Hepatocyte (in vitro differentiated cells): ENCODE results near the gene ZDHHC7. TPM values are rescaled to one million over a fixed set of nuclear protein-coding genes. Genes with fewer than 3 reads are reported as not detected.

Experiments used
- DNase-seq: peaks from one replicate; pipeline ENCODE4 v3.0.0-alpha.2; 2016; ENCODE audit warnings: low spot score
- H2AFZ ChIP-seq: fragments of 200-600 bp; sonication (generic); 2 replicates; pipeline ENCODE4 v1.6.0; 2016; ENCODE audit warnings: antibody characterized with exemption, mild to moderate bottlenecking
- H3K27ac ChIP-seq: fragments of 200-600 bp; sonication (generic); 2 replicates; pipeline ENCODE4 v1.5.1; 2016; ENCODE audit warnings: mild to moderate bottlenecking
- H3K27me3 ChIP-seq: fragments of 200-600 bp; sonication (generic); 2 replicates; pipeline ENCODE4 v1.6.1; 2016
- H3K36me3 ChIP-seq: fragments of 200-600 bp; sonication (generic); replicated peaks from 2 replicates; pipeline ENCODE4 v1.5.1; 2016; ENCODE audit warnings: low read depth; ENCODE audit not compliant: insufficient read depth
- H3K4me1 ChIP-seq: fragments of 200-600 bp; sonication (generic); 2 replicates; pipeline ENCODE4 v1.5.1; 2016; ENCODE audit warnings: mild to moderate bottlenecking, moderate library complexity; ENCODE audit not compliant: insufficient read depth
- H3K4me2 ChIP-seq: fragments of 200-600 bp; sonication (generic); 2 replicates; pipeline ENCODE4 v1.6.0; 2016
- H3K4me3 ChIP-seq: fragments of 200-600 bp; sonication (generic); 2 replicates; pipeline ENCODE4 v1.5.1; 2016; ENCODE audit warnings: mild to moderate bottlenecking
- H3K79me2 ChIP-seq: fragments of 200-600 bp; sonication (generic); 2 replicates; pipeline ENCODE4 v1.6.0; 2017; ENCODE audit warnings: mild to moderate bottlenecking
- H3K9me2 ChIP-seq: fragments of 200-600 bp; sonication (generic); replicated peaks from 2 replicates; pipeline ENCODE4 v1.6.0; 2017; ENCODE audit warnings: mild to moderate bottlenecking; ENCODE audit not compliant: insufficient read depth
- H3K9me3 ChIP-seq: fragments of 200-600 bp; sonication (generic); 2 replicates; pipeline ENCODE4 v1.5.1; 2016; ENCODE audit warnings: low read depth, mild to moderate bottlenecking
- H4K20me1 ChIP-seq: fragments of 200-600 bp; sonication (generic); 2 replicates; pipeline ENCODE4 v1.6.0; 2016; ENCODE audit warnings: mild to moderate bottlenecking; ENCODE audit not compliant: insufficient read depth, poor library complexity, severe bottlenecking
- CTCF ChIP-seq: fragments of 200-600 bp; sonication (generic); IDR thresholded peaks from 2 replicates; pipeline ENCODE4 v1.5.1; 2016; ENCODE audit warnings: antibody characterized with exemption, mild to moderate bottlenecking; ENCODE audit not compliant: poor library complexity
- EZH2 ChIP-seq: fragments of 200-600 bp; sonication (generic); IDR thresholded peaks from 2 replicates; pipeline ENCODE4 v1.6.1; 2016; ENCODE audit warnings: antibody characterized with exemption, mild to moderate bottlenecking, borderline replicate concordance
- EZH2phosphoT487 ChIP-seq: fragments of 200-600 bp; sonication (generic); IDR thresholded peaks from one replicate; pipeline ENCODE4 v1.6.1; 2018; ENCODE audit warnings: antibody characterized with exemption, mild to moderate bottlenecking, low read depth, moderate library complexity; ENCODE audit not compliant: unreplicated experiment, severe bottlenecking
- WGBS: methylation state at CpG from one replicate; pipeline ENCODE4 v1.1.6; 2016; ENCODE audit warnings: low lambda C conversion rate; ENCODE audit errors: missing lambda C conversion rate; 5-methylcytosine and 5-hydroxymethylcytosine counted together
- polyA plus RNA-seq: library from polyadenylated mRNA; unstranded; fragments of >200 nt; fragmentation: Nextera tagmentation; extraction: Ambion mirVana; gene quantifications from 2 replicates; pipeline ENCODE4 v1.2.1, GENCODE V29; 2016
- total RNA-seq: library from RNA; depleted of rRNA; stranded (reverse); fragments of >200 nt; gene quantifications from 2 replicates; pipeline ENCODE4 v1.2.3, GENCODE V29; 2014

The ZDHHC7 gene
- total and polyA plus RNA-seq, 2 experiments from 2014 or later = 51.4 to 65.2 TPM

DNA sequence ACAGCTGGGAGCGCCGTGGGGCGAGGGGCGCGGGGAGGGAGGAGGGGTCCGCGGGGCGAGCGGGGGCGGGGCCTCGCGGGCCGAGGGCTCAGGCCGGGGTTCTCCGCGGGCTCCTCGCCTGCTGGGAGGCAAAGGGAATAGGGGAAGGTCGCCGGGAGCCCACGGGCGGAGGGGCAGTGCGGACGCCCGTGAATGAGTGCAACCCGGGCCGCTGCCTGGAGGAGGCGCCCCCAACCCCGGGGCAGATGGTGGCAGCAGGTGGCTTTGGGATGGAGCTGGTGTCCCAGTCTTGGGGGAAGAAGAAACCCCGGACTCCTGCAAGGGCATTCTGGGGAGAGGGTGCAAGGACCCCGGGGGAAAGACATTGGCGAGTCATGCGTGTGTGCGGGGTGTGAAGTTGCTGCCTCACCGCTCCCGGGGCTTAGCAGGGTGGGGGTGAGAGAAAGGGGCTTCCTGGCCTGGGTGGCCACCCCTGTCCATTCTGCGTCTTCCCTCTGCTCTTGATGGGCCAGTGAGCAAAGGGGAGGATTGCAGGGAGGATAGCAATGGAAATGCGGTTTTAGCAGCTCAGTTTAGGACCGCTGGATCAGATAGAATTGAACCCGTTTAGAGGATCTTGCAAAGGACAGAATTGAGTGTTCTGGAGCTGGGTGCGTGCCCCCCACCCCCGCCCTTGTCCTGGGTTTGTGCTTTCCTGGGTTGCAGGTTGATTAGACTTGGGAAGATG, 16.8 kb upstream of the ZDHHC7 start:
- TF ChIP-seq EZH2 (no peak), CTCF (peak; percentile 25), EZH2phosphoT487 (no peak)
- no peaks in the 10 kb centered on the region for H4K20me1 ChIP-seq
- H3K79me2 ChIP-seq = peaks cover 29% of the 10 kb centered on the region
- H3K4me1 ChIP-seq = peaks cover 25% of the 10 kb centered on the region
- peak overlapping the region; percentile 92 for H3K4me2 ChIP-seq
- DNase-seq = no peak
- peak overlapping the region; percentile 88 for H3K27ac ChIP-seq
- H3K9me2 ChIP-seq = no peaks in the 10 kb centered on the region
- 12% methylated on average over 18 of the region's 41 CpGs for WGBS
- H3K27me3 ChIP-seq = no peaks in the 10 kb centered on the region
- H3K4me3 ChIP-seq = peak overlapping the region; percentile 93
- no peaks in the 10 kb centered on the region for H3K36me3 ChIP-seq
- peak overlapping the region; percentile 89 for H2AFZ ChIP-seq
- no peaks in the 10 kb centered on the region for H3K9me3 ChIP-seq

GRCh38 chr16:85027349-85027957, 16.1 kb upstream of the ZDHHC7 start, which contains the start of gene KIAA0513:
KIAA0513 (plus strand) TSS chr16:85027795; CDS start chr16:85067072, 39,277 bp downstream.
- Histone ChIP-seq H3K4me3 (peak within 1 kb of the TSS; percentile 93), H2AFZ (peak within 1 kb of the TSS; percentile 89), H3K9me3 (no peaks in the 10 kb centered on the region), H3K4me2 (peak within 1 kb of the TSS; percentile 92), H3K27me3 (no peaks in the 10 kb centered on the region), H3K9me2 (no peaks in the 10 kb centered on the region), H3K79me2 (peaks cover 29% of the 10 kb centered on the region), H4K20me1 (no peaks in the 10 kb centered on the region), H3K4me1 (peaks cover 25% of the 10 kb centered on the region), H3K36me3 (no peaks in the 10 kb centered on the region), H3K27ac (peak within 1 kb of the TSS; percentile 88)
- 2% methylated on average over 51 of the region's 59 CpGs for WGBS
- TF ChIP-seq EZH2 = no peak
- TF ChIP-seq CTCF = peak; percentile 8
- TF ChIP-seq EZH2phosphoT487 = no peak
- DNase-seq = peak; percentile 99

DNA sequence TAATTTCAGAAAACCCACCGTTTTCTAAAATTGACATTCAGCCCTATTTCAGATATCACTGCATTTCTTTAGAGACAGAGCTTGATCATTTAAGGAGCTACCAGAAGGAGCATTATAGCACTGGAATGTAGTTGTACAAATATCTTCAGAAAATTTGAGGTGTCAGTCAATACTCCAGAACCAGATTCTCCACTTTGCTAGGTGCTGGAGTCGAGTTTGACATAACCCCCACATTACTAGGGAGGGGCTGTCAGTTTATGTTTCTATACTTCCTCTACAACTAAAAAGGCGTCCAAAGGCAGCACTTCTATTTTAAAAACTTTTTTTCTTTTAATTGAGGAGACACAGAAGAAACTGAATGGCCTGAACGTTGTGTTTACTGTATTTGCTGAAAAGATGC, 15.4 kb upstream of the ZDHHC7 start:
- no peaks in the 10 kb centered on the region for H3K27me3 ChIP-seq
- 61% methylated on average over 4 of the region's 4 CpGs for WGBS
- peaks cover 23% of the 10 kb centered on the region for H3K79me2 ChIP-seq
- peak overlapping the region; percentile 81 for H3K27ac ChIP-seq
- H3K4me1 ChIP-seq = peaks cover 25% of the 10 kb centered on the region
- H3K4me3 ChIP-seq = peak overlapping the region; percentile 58
- no peaks in the 10 kb centered on the region for H4K20me1 ChIP-seq
- peak overlapping the region; percentile 80 for H3K4me2 ChIP-seq
- no peaks in the 10 kb centered on the region for H3K9me2 ChIP-seq
- TF ChIP-seq EZH2 (no peak), EZH2phosphoT487 (no peak), CTCF (no peak)
- H3K9me3 ChIP-seq = no peaks in the 10 kb centered on the region
- no peak for DNase-seq
- no peaks in the 10 kb centered on the region for H3K36me3 ChIP-seq
- no peak overlapping the region for H2AFZ ChIP-seq
